H9 (cell line): ENCODE data around the gene TAS2R1. TPM values are rescaled to one million over a fixed set of nuclear protein-coding genes. Genes with fewer than 3 reads are reported as not detected.

Experiments
- DNase-seq: peaks from one replicate; pipeline ENCODE4 v3.0.0-alpha.2; 2017
- H2AFZ ChIP-seq: one replicate; pipeline ENCODE4 v1.6.1; 2013; ENCODE audit warnings: mild to moderate bottlenecking, low read length, control low read depth, moderate library complexity
- H2AK5ac ChIP-seq: 2 replicates; pipeline ENCODE4 v1.6.1; 2013; ENCODE audit warnings: low read length, control low read depth, mixed read lengths; ENCODE audit not compliant: insufficient read length
- H2BK120ac ChIP-seq: one replicate; pipeline ENCODE4 v1.6.1; 2013; ENCODE audit warnings: low read depth, mild to moderate bottlenecking, low read length, control low read depth, inconsistent platforms; ENCODE audit not compliant: poor library complexity, severe bottlenecking
- H2BK12ac ChIP-seq: 2 replicates; pipeline ENCODE4 v1.6.1; 2013; ENCODE audit warnings: low read length, control low read depth, mixed read lengths, low read depth; ENCODE audit not compliant: insufficient read length
- H2BK15ac ChIP-seq: 2 replicates; pipeline ENCODE4 v1.6.1; 2013; ENCODE audit warnings: low read depth, low read length, control low read depth
- H2BK20ac ChIP-seq: one replicate; pipeline ENCODE4 v1.6.1; 2013; ENCODE audit warnings: low read depth, mild to moderate bottlenecking, low read length, control low read depth, inconsistent platforms; ENCODE audit not compliant: poor library complexity, severe bottlenecking
- H2BK5ac ChIP-seq: 2 replicates; pipeline ENCODE4 v1.6.1; 2013; ENCODE audit warnings: low read length, control low read depth, mixed read lengths; ENCODE audit not compliant: insufficient read length
- H3K14ac ChIP-seq: 2 replicates; pipeline ENCODE4 v1.6.1; 2013; ENCODE audit warnings: low read length, control low read depth; ENCODE audit not compliant: insufficient read depth
- H3K18ac ChIP-seq: 2 replicates; pipeline ENCODE4 v1.6.1; 2013; ENCODE audit warnings: low read depth, mild to moderate bottlenecking, mixed read lengths, low read length, control low read depth; ENCODE audit not compliant: insufficient read length
- H3K23ac ChIP-seq: 2 replicates; pipeline ENCODE4 v1.6.1; 2013; ENCODE audit warnings: low read length, control low read depth, mixed read lengths, low read depth; ENCODE audit not compliant: insufficient read length
- H3K23me2 ChIP-seq: 2 replicates; pipeline ENCODE4 v1.6.1; 2013; ENCODE audit warnings: low read depth, mild to moderate bottlenecking, mixed read lengths, low read length, control low read depth; ENCODE audit not compliant: insufficient read length, poor library complexity, severe bottlenecking
- H3K27ac ChIP-seq: 2 replicates; pipeline ENCODE4 v1.5.1; 2013; ENCODE audit warnings: low read length, control low read depth, mixed read lengths, low read depth; ENCODE audit not compliant: insufficient read length
- H3K27me3 ChIP-seq: 2 replicates; pipeline ENCODE4 v1.6.1; 2013; ENCODE audit warnings: low read length, control low read depth, inconsistent platforms; ENCODE audit not compliant: insufficient read depth
- H3K4ac ChIP-seq: 2 replicates; pipeline ENCODE4 v1.6.1; 2013; ENCODE audit warnings: low read depth, mild to moderate bottlenecking, control low read depth, inconsistent platforms, low read length, moderate library complexity
- H3K4me1 ChIP-seq: 2 replicates; pipeline ENCODE4 v1.6.1; 2013; ENCODE audit warnings: low read length, control low read depth, inconsistent platforms; ENCODE audit not compliant: insufficient read depth
- H3K4me2 ChIP-seq: 2 replicates; pipeline ENCODE4 v1.6.1; 2013; ENCODE audit warnings: low read length, control low read depth, mixed read lengths; ENCODE audit not compliant: insufficient read length, insufficient read depth
- H3K56ac ChIP-seq: 2 replicates; pipeline ENCODE4 v1.6.1; 2013; ENCODE audit warnings: low read depth, mild to moderate bottlenecking, mixed read lengths, low read length, control low read depth; ENCODE audit not compliant: insufficient read length
- H3K79me1 ChIP-seq: 2 replicates; pipeline ENCODE4 v1.6.1; 2013; ENCODE audit warnings: low read depth, mild to moderate bottlenecking, moderate library complexity, low read length, control low read depth, inconsistent platforms; ENCODE audit not compliant: insufficient read depth, poor library complexity, severe bottlenecking
- H3K79me2 ChIP-seq: 2 replicates; pipeline ENCODE4 v1.6.1; 2013; ENCODE audit warnings: low read length, control low read depth, inconsistent platforms; ENCODE audit not compliant: insufficient read depth
- H3K9ac ChIP-seq: 2 replicates; pipeline ENCODE4 v1.6.1; 2013; ENCODE audit warnings: low read length, control low read depth, mixed read lengths; ENCODE audit not compliant: insufficient read length; ENCODE audit errors: extremely low read depth
- H3K9me3 ChIP-seq: one replicate; pipeline ENCODE4 v1.6.1; 2013; ENCODE audit warnings: low read depth, low read length, inconsistent platforms; ENCODE audit not compliant: control insufficient read depth
- H3T11ph ChIP-seq: one replicate; pipeline ENCODE4 v1.6.1; 2013; ENCODE audit warnings: mild to moderate bottlenecking, low read length, control low read depth, inconsistent platforms
- H4K20me1 ChIP-seq: one replicate; pipeline ENCODE4 v1.6.1; 2013; ENCODE audit not compliant: control insufficient read depth, insufficient read length, insufficient read depth
- H4K5ac ChIP-seq: 2 replicates; pipeline ENCODE4 v1.6.1; 2013; ENCODE audit warnings: low read depth, mild to moderate bottlenecking, mixed read lengths, low read length, control low read depth; ENCODE audit not compliant: insufficient read length
- H4K8ac ChIP-seq: replicated peaks from 2 replicates; pipeline ENCODE4 v1.6.1; 2013; ENCODE audit warnings: low read length, control low read depth, mixed read lengths, low read depth; ENCODE audit not compliant: insufficient read length
- H4K91ac ChIP-seq: 2 replicates; pipeline ENCODE4 v1.6.1; 2013; ENCODE audit warnings: low read depth, mild to moderate bottlenecking, moderate library complexity, mixed read lengths, low read length, control low read depth; ENCODE audit not compliant: insufficient read length
- H3K27ac Mint-ChIP-seq, 3 experiments: 2 replicates in 2 of 3; 3 replicates in 1 of 3; pipeline ENCODE4 v1.8.0; 2020 to 2021; ENCODE audit warnings: mixed read lengths in 3 of 3, mild to moderate bottlenecking in 1 of 3, moderate library complexity in 1 of 3
- H3K27me3 Mint-ChIP-seq: 2 replicates; pipeline ENCODE4 v1.8.0; 2021; ENCODE audit warnings: low read depth, mild to moderate bottlenecking, moderate library complexity, mixed read lengths
- H3K36me3 Mint-ChIP-seq, 3 experiments: 2 replicates in 2 of 3; 3 replicates in 1 of 3; pipeline ENCODE4 v1.8.0; 2020 to 2021; ENCODE audit warnings: low read depth in 3 of 3, mixed read lengths in 3 of 3; ENCODE audit not compliant: insufficient read depth in 1 of 3
- H3K4me1 Mint-ChIP-seq, 2 experiments: 2 replicates each; pipeline ENCODE4 v1.8.0; 2020; ENCODE audit warnings: mixed read lengths in 2 of 2
- H3K4me3 Mint-ChIP-seq, 2 experiments: 2 replicates in 1 of 2; 3 replicates in 1 of 2; pipeline ENCODE4 v1.8.0; 2020 to 2021; ENCODE audit warnings: mild to moderate bottlenecking in 2 of 2, mixed read lengths in 2 of 2, moderate library complexity in 1 of 2
- H3K9me3 Mint-ChIP-seq, 2 experiments: 2 replicates in 1 of 2; 3 replicates in 1 of 2; pipeline ENCODE4 v1.8.0; 2020; ENCODE audit warnings: mild to moderate bottlenecking in 2 of 2, mixed read lengths in 2 of 2, moderate library complexity in 1 of 2
- WGBS: extraction: QIAGEN DNeasy Blood & Tissue Kit; methylation state at CpG from one replicate; pipeline ENCODE4 v1.1.7; 2013; ENCODE audit warnings: missing lambda C conversion rate, low lambda C conversion rate, mixed read lengths; ENCODE audit not compliant: insufficient read length; ENCODE audit errors: extremely low coverage; 5-methylcytosine and 5-hydroxymethylcytosine counted together
- total RNA-seq: library from RNA; stranded (reverse); gene quantifications from 2 replicates; pipeline ENCODE4 v1.2.1, GENCODE V29; 2021
- TF ChIP-seq, protein P1 (sequence below): fragments of 200-600 bp; sonication (generic); conservative IDR thresholded peaks from 3 replicates; pipeline ENCODE4 v1.8.0; 2021; ENCODE audit warnings: antibody characterized with exemption, mild to moderate bottlenecking

Gene TAS2R1
- total RNA-seq, 1 experiment from 2014 or later: not detected

DNA sequence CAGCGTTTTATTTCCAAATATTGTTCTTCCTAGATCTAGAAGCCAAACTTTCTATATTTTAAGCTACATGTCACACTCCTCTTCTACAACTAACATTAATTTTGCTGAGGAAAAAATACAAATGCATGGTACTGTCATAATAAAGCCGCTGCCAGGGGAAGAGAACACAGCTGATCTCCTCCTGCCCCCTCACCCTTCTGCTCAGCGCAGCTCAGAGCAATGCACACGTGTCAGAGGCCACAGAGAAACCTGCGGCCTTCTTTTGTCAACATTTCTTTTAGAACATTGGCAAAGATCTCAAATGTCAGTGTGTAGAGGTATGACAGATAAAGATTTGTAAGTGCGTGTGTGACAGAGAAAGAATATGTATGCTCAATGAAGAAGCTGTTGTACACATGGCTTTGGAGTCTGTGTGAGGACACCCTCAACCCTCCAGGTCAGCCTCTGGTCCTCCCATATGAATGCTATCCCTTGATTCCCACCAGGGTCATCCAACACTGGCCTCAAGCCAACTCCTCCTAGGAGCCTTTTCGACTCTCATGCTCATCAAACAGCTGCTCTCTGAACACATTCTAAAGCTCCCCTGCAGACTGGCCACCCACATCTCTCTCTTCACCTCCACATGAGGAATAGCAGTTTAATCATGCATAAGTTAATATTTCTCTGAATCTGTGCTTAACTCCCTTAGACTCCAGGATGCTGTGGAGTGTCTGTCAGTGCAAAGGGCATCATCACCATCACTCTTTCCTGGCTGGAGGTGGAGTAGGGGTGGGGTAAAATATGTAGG lies 40.9 kb downstream of the TAS2R1 start:
- no peak overlapping the region for H3T11ph ChIP-seq
- H2BK120ac ChIP-seq: no peak overlapping the region
- H3K9me3 Mint-ChIP-seq: no peaks in the 10 kb centered on the region
- no peaks in the 10 kb centered on the region for H3K27me3 ChIP-seq
- no peak overlapping the region for H3K27ac ChIP-seq
- WGBS: no CpG with 5 or more reads among the region's 7 CpGs
- no peak overlapping the region for H2BK5ac ChIP-seq
- no peaks in the 10 kb centered on the region for H3K79me1 ChIP-seq
- H3K4me3 Mint-ChIP-seq: no peak overlapping the region
- no peaks in the 10 kb centered on the region for H3K23me2 ChIP-seq
- H3K14ac ChIP-seq: no peak overlapping the region
- H3K9ac ChIP-seq: no peak overlapping the region
- peaks cover 4% of the 10 kb centered on the region; the same call in 1 of the 2 replicates for H3K27me3 Mint-ChIP-seq
- H3K27ac Mint-ChIP-seq: no peak overlapping the region
- H3K23ac ChIP-seq: no peak overlapping the region
- H4K20me1 ChIP-seq: no peaks in the 10 kb centered on the region
- H3K4ac ChIP-seq: no peak overlapping the region
- H3K36me3 Mint-ChIP-seq: no peaks in the 10 kb centered on the region
- no peak overlapping the region for H2BK15ac ChIP-seq
- H4K8ac ChIP-seq: no peak overlapping the region
- H2AFZ ChIP-seq: no peak overlapping the region
- DNase-seq: no peak
- no peak overlapping the region for H3K4me2 ChIP-seq
- no peak overlapping the region for H4K5ac ChIP-seq
- H3K18ac ChIP-seq: no peak overlapping the region
- no peak overlapping the region for H2BK20ac ChIP-seq
- H3K4me1 Mint-ChIP-seq: no peaks in the 10 kb centered on the region
- H2AK5ac ChIP-seq: no peak overlapping the region
- H4K91ac ChIP-seq: no peak overlapping the region
- H3K4me1 ChIP-seq: no peaks in the 10 kb centered on the region
- TF ChIP-seq, protein P1, sequence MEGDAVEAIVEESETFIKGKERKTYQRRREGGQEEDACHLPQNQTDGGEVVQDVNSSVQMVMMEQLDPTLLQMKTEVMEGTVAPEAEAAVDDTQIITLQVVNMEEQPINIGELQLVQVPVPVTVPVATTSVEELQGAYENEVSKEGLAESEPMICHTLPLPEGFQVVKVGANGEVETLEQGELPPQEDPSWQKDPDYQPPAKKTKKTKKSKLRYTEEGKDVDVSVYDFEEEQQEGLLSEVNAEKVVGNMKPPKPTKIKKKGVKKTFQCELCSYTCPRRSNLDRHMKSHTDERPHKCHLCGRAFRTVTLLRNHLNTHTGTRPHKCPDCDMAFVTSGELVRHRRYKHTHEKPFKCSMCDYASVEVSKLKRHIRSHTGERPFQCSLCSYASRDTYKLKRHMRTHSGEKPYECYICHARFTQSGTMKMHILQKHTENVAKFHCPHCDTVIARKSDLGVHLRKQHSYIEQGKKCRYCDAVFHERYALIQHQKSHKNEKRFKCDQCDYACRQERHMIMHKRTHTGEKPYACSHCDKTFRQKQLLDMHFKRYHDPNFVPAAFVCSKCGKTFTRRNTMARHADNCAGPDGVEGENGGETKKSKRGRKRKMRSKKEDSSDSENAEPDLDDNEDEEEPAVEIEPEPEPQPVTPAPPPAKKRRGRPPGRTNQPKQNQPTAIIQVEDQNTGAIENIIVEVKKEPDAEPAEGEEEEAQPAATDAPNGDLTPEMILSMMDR: no peak
- no peak overlapping the region for H2BK12ac ChIP-seq
- H3K9me3 ChIP-seq: no peaks in the 10 kb centered on the region
- no peak overlapping the region for H3K56ac ChIP-seq
- no peaks in the 10 kb centered on the region for H3K79me2 ChIP-seq
